Nephron progenitor cell (in vitro differentiated cells): ENCODE data around the gene GEN1.

ENCODE experiments used
- DNase-seq: peaks from one replicate; pipeline ENCODE4 v3.0.0; 2021
- H3K27ac Mint-ChIP-seq: 2 replicates; pipeline ENCODE4 v1.8.0; 2021; ENCODE audit warnings: mild to moderate bottlenecking, moderate library complexity, mixed read lengths
- H3K27me3 Mint-ChIP-seq: 2 replicates; pipeline ENCODE4 v1.8.0; 2021; ENCODE audit warnings: mild to moderate bottlenecking, low read depth, mixed read lengths; ENCODE audit not compliant: poor library complexity
- H3K36me3 Mint-ChIP-seq: 2 replicates; pipeline ENCODE4 v1.8.0; 2021; ENCODE audit warnings: low read depth, mixed read lengths
- H3K4me1 Mint-ChIP-seq: 2 replicates; pipeline ENCODE4 v1.8.0; 2021; ENCODE audit warnings: mixed read lengths
- H3K4me3 Mint-ChIP-seq: 2 replicates; pipeline ENCODE4 v1.8.0; 2021; ENCODE audit warnings: mild to moderate bottlenecking, moderate library complexity, mixed read lengths
- H3K9me3 Mint-ChIP-seq: 2 replicates; pipeline ENCODE4 v1.8.0; 2021; ENCODE audit warnings: mild to moderate bottlenecking, moderate library complexity, mixed read lengths
- TF ChIP-seq, protein P1 (sequence below): fragments of 200-600 bp; sonication (generic); IDR thresholded peaks from 2 replicates; pipeline ENCODE4 v1.5.0; 2021; ENCODE audit warnings: antibody characterized with exemption

GEN1 gene

DNA sequence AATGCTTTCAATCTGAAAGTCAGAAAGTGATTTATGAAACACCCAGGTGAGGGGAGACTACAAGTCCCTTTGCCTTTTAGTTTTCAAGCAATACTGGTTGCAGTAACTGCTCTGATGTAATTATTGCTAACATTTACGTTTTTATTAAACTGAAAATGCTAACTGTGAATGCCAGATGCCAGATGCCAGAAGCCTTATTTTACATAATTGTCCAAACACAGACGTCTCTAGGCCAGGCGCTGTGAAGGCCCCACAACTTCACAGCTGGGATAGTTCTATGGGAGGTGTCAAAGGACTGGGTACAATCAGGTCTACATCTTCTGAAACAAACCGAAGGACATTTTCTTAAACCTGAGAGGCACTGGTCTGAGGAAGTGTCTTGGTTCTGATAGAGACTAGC is 34.8 kb downstream of the GEN1 start:
- TF ChIP-seq, protein P1, sequence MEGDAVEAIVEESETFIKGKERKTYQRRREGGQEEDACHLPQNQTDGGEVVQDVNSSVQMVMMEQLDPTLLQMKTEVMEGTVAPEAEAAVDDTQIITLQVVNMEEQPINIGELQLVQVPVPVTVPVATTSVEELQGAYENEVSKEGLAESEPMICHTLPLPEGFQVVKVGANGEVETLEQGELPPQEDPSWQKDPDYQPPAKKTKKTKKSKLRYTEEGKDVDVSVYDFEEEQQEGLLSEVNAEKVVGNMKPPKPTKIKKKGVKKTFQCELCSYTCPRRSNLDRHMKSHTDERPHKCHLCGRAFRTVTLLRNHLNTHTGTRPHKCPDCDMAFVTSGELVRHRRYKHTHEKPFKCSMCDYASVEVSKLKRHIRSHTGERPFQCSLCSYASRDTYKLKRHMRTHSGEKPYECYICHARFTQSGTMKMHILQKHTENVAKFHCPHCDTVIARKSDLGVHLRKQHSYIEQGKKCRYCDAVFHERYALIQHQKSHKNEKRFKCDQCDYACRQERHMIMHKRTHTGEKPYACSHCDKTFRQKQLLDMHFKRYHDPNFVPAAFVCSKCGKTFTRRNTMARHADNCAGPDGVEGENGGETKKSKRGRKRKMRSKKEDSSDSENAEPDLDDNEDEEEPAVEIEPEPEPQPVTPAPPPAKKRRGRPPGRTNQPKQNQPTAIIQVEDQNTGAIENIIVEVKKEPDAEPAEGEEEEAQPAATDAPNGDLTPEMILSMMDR: no peak
- no peak overlapping the region for H3K4me3 Mint-ChIP-seq
- no peak overlapping the region for H3K27ac Mint-ChIP-seq
- no peaks in the 10 kb centered on the region for H3K9me3 Mint-ChIP-seq
- DNase-seq: no peak
- peaks cover 11% of the 10 kb centered on the region for H3K36me3 Mint-ChIP-seq
- H3K4me1 Mint-ChIP-seq: peaks cover 50% of the 10 kb centered on the region
- H3K27me3 Mint-ChIP-seq: peaks cover 6% of the 10 kb centered on the region

DNA sequence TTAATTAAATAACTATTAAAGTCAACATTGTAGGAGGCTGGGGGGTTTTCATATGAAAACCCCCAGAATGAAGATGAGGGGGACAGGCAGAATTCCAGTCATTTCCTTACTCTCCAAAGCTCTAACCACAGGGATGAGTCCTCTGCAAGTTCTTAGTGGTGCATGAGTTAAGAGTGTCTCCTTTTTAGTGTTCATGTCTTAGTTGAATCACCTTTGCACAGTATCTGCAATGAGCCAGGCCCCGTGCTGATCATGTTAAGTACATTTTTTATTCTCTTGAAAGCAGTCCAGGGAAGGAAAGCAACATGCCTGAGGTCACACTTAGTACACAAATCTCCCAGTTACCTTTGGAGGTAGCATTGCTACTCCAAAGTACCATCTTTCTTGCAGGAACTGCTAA is 36.6 kb downstream of the GEN1 start:
- peaks cover 7% of the 10 kb centered on the region for H3K27me3 Mint-ChIP-seq
- no peak for DNase-seq
- H3K9me3 Mint-ChIP-seq: no peaks in the 10 kb centered on the region
- peaks cover 67% of the 10 kb centered on the region for H3K4me1 Mint-ChIP-seq
- H3K27ac Mint-ChIP-seq: no peak overlapping the region
- H3K4me3 Mint-ChIP-seq: no peak overlapping the region
- TF ChIP-seq, protein P1: no peak
- H3K36me3 Mint-ChIP-seq: peaks cover 3% of the 10 kb centered on the region

DNA sequence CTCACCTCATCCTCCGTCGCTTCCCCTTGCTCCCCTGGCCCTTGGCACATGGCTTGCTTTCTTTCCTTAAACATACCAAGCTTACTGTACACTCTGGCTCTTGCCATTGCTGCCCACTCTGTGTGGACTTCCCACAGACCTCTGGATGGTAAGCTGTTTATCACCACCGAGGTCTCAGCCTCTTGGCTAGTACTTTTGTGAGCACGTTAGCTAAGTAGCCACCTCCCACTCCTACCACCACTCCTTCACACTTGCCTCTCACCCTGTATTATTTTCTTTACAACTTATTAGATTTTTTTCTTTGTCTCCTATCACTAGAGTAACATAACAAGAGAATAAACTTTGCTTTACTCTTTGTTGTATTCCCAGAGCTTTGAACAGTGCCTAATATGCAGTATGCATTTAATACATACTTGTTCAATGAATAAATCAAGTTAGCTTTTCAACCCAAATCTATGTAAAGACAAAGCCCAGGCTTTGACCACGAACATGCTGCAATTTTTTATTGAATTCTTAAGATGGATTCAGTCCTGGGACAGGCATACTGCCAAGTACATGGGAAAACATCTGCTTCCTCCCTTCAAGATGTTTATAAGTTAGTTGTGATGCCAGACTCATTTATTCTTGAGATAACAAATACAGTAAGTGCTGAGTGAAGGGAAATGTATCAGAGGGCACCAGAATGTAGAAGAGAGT is 37.3 kb downstream of the GEN1 start:
- Mint-ChIP-seq H3K4me1 (peaks cover 70% of the 10 kb centered on the region), H3K27me3 (peaks cover 7% of the 10 kb centered on the region), H3K9me3 (no peaks in the 10 kb centered on the region), H3K36me3 (no peaks in the 10 kb centered on the region), H3K4me3 (peak overlapping the region; percentile 7), H3K27ac (no peak overlapping the region)
- DNase-seq: no peak
- TF ChIP-seq, protein P1: no peak

DNA sequence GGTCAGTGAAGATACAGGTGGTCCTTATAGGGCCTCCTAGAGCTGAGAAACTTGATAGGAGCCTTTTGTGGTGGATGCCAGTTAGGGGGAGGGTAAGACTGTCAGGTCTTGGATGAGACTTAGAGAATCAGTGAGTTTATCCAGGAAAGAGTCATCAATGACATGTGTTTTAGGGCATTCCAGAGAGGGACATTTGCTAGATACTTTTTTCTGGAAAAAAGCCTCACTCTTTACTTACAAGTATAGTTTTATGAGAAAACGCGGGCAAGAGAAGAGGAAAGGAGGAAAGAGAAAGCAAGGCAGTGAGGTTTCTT is 37.8 kb downstream of the GEN1 start:
- TF ChIP-seq, protein P1: no peak
- H3K27me3 Mint-ChIP-seq: peaks cover 7% of the 10 kb centered on the region
- peaks cover 75% of the 10 kb centered on the region for H3K4me1 Mint-ChIP-seq
- H3K9me3 Mint-ChIP-seq: no peaks in the 10 kb centered on the region
- peak overlapping the region; percentile 7 for H3K4me3 Mint-ChIP-seq
- H3K27ac Mint-ChIP-seq: peak overlapping the region; percentile 23
- no peak for DNase-seq
- H3K36me3 Mint-ChIP-seq: no peaks in the 10 kb centered on the region

DNA sequence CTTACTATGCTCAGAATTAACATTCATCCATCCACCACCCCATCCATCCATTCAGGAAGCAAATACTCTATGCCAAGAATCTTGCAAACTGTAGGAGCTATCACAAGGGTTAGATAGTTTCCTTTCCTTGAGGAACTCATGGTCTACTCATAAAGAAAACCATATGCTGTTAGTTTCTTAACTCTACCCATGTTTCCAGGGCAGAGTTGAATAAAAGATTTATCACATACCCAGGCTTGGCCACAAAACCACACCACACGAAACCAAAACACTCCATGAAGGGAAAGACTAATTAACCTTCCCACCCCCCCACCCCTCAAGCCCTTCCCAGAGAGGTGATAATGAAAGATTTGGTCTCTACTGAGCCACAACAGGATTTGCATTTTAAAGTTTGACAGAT is 38.6 kb downstream of the GEN1 start:
- H3K9me3 Mint-ChIP-seq: no peaks in the 10 kb centered on the region
- DNase-seq: no peak
- peaks cover 7% of the 10 kb centered on the region for H3K27me3 Mint-ChIP-seq
- TF ChIP-seq, protein P1: no peak
- H3K4me1 Mint-ChIP-seq: peaks cover 76% of the 10 kb centered on the region
- H3K4me3 Mint-ChIP-seq: no peak overlapping the region
- H3K36me3 Mint-ChIP-seq: no peaks in the 10 kb centered on the region
- H3K27ac Mint-ChIP-seq: peak overlapping the region; percentile 90

DNA sequence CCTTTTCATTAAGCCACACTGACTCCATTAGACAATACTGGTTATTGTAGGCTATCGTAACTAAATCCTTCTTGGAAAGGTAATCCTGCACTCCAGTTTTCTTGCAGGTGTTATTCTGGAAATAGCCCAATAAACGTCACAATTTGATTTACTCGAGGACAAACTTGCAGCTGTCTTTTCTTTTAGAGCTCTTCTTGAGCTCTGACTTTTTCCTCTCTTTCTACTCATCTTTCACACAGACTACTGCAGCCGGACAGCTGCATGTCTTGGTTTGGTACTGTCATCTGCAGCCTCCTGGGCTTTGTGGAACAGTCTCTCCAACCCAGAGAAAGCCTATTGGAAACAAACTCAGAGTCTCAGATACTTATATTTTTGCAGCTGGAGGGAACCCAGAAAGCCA is 39.4 kb downstream of the GEN1 start:
- H3K9me3 Mint-ChIP-seq: no peaks in the 10 kb centered on the region
- H3K36me3 Mint-ChIP-seq: no peaks in the 10 kb centered on the region
- TF ChIP-seq, protein P1: no peak
- H3K27me3 Mint-ChIP-seq: peaks cover 7% of the 10 kb centered on the region
- DNase-seq: no peak
- peak overlapping the region; percentile 62 for H3K4me3 Mint-ChIP-seq
- H3K4me1 Mint-ChIP-seq: peaks cover 75% of the 10 kb centered on the region
- peak overlapping the region; percentile 64 for H3K27ac Mint-ChIP-seq
